ENCODE measurements around the gene CDKN1A.
A peak's percentile ranks its signal among the peaks of the same experiment; 100 is the strongest.

The CDKN1A gene

DNA sequence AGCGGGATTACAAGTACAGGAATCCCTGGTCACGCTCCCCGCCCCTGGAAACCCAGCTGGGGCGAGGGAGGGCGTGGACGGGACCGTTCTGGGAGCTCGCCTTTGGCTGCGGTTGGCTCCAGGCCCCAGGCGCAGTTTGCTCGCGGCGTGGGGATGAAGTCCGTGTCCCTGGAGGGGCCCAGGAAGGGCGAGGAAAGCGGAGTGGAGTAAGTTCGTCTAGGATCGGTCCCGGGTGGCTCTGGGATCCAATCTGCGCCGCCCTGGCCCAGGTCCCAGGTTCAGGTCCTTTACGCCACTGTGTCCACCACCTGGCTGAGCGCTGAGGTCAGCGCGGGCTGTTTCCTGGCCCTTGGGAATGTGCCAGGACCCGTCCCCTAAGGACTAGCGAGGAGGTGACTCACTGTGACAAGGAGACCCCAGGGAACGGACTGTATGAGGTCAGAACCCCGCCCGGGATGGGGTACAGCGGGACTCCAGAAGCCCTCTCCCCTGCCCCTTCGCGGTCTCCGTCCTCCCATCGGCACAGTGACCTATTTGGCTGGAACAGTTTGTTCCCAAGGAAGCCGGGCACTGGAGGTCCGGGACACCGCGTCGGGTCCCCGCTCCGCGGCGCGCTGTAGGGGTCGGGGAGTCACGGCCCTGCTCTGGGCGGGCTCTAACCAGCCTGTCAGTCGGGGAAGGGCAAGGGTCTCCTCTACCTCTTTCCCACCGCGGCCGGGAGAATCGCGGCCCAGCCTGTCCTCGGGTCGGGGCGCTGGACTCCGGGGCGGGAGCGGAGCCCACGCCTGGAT is 724 bp downstream of the CDKN1A start (continued):
- TF ChIP-seq ZNF529 (tag by site-specific recombination; IDR thresholded peaks at IDR 0.05; ENCODE audit: insufficient replicate concordance), result no peak
- no peak for TF ChIP-seq ZNF660 (tag by site-specific recombination; IDR thresholded peaks at IDR 0.05)
- TF ChIP-seq ZNF391 (tag by site-specific recombination; IDR thresholded peaks at IDR 0.05; ENCODE audit: borderline replicate concordance, low read depth), result peak; percentile 55; the same call in 1 of the 2 replicates
- TF ChIP-seq MEIS1 (CRISPR knock-in tag; IDR thresholded peaks at IDR 0.05; ENCODE audit: borderline replicate concordance), result no peak
- peak; percentile 21; the same call in 1 of the 2 replicates for TF ChIP-seq ZFP37 (tag by site-specific recombination; IDR thresholded peaks at IDR 0.05)
- TF ChIP-seq IKZF3 (tag by site-specific recombination; IDR thresholded peaks at IDR 0.05), result peak; percentile 80
- TF ChIP-seq ZNF184 (tag by site-specific recombination; IDR thresholded peaks at IDR 0.05), result no peak
- TF ChIP-seq, protein P1, sequence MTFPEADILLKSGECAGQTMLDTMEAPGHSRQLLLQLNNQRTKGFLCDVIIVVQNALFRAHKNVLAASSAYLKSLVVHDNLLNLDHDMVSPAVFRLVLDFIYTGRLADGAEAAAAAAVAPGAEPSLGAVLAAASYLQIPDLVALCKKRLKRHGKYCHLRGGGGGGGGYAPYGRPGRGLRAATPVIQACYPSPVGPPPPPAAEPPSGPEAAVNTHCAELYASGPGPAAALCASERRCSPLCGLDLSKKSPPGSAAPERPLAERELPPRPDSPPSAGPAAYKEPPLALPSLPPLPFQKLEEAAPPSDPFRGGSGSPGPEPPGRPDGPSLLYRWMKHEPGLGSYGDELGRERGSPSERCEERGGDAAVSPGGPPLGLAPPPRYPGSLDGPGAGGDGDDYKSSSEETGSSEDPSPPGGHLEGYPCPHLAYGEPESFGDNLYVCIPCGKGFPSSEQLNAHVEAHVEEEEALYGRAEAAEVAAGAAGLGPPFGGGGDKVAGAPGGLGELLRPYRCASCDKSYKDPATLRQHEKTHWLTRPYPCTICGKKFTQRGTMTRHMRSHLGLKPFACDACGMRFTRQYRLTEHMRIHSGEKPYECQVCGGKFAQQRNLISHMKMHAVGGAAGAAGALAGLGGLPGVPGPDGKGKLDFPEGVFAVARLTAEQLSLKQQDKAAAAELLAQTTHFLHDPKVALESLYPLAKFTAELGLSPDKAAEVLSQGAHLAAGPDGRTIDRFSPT (tag by site-specific recombination; IDR thresholded peaks at IDR 0.05), result peak; percentile 73
- no peak for TF ChIP-seq ZNF138 (tag by site-specific recombination; IDR thresholded peaks at IDR 0.05; ENCODE audit: borderline replicate concordance)
- no peak for TF ChIP-seq ZNF426 (tag by site-specific recombination; IDR thresholded peaks at IDR 0.05)
- no peak for TF ChIP-seq TRIM28 (IDR thresholded peaks at IDR 0.05; ENCODE audit: borderline replicate concordance, low read length)
- no peak; the same call in 1 of the 2 replicates for TF ChIP-seq ZNF394 (tag by site-specific recombination; IDR thresholded peaks at IDR 0.05; ENCODE audit: borderline replicate concordance)
- TF ChIP-seq ZNF830 (tag by site-specific recombination; IDR thresholded peaks at IDR 0.05; ENCODE audit: low read depth), result no peak
- TF ChIP-seq RBAK (tag by site-specific recombination; IDR thresholded peaks at IDR 0.05), result no peak
- TF ChIP-seq KLF1 (tag by site-specific recombination; IDR thresholded peaks at IDR 0.05), result peak; percentile 45; the same call in 1 of the 2 replicates
- no peak for TF ChIP-seq ZNF521 (tag by site-specific recombination; IDR thresholded peaks at IDR 0.05)
- TF ChIP-seq ZNF292 (tag by site-specific recombination; IDR thresholded peaks at IDR 0.05; ENCODE audit: borderline replicate concordance, low read depth), result no peak
- TF ChIP-seq ZNF707 (tag by site-specific recombination; IDR thresholded peaks at IDR 0.05), result no peak
- TF ChIP-seq ZBTB21 (tag by site-specific recombination; IDR thresholded peaks at IDR 0.05), result peak; percentile 81
- peak; percentile 55 for TF ChIP-seq PATZ1 (tag by site-specific recombination; IDR thresholded peaks at IDR 0.05)
- no peak for TF ChIP-seq ZNF148 (tag by site-specific recombination; IDR thresholded peaks at IDR 0.05; ENCODE audit: borderline replicate concordance)
- TF ChIP-seq, protein P2, sequence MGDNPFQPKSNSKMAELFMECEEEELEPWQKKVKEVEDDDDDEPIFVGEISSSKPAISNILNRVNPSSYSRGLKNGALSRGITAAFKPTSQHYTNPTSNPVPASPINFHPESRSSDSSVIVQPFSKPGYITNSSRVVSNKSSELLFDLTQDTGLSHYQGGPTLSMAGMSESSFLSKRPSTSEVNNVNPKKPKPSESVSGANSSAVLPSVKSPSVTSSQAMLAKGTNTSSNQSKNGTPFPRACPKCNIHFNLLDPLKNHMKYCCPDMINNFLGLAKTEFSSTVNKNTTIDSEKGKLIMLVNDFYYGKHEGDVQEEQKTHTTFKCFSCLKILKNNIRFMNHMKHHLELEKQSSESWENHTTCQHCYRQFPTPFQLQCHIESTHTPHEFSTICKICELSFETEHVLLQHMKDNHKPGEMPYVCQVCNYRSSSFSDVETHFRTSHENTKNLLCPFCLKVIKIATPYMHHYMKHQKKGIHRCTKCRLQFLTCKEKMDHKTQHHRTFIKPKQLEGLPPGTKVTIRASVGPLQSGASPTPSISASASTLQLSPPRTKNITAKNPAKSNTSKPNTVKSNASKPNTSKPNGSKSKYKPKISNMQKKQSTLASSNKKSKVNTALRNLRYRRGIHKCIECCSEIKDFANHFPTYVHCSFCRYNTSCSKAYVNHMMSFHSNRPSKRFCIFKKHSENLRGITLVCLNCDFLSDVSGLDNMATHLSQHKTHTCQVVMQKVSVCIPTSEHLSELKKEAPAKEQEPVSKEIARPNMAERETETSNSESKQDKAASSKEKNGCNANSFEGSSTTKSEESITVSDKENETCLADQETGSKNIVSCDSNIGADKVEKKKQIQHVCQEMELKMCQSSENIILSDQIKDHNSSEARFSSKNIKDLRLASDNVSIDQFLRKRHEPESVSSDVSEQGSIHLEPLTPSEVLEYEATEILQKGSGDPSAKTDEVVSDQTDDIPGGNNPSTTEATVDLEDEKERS (tag by site-specific recombination; IDR thresholded peaks at IDR 0.05), result no peak
- TF ChIP-seq ZNF174 (tag by site-specific recombination; IDR thresholded peaks at IDR 0.05), result no peak
- TF ChIP-seq ZFP3 (tag by site-specific recombination; IDR thresholded peaks at IDR 0.05; ENCODE audit: low read depth), result no peak
- TF ChIP-seq ZNF747 (tag by site-specific recombination; IDR thresholded peaks at IDR 0.05), result no peak
- no peak for TF ChIP-seq ZNF146 (tag by site-specific recombination; IDR thresholded peaks at IDR 0.05)
- no peak for TF ChIP-seq ZNF837 (tag by site-specific recombination; IDR thresholded peaks at IDR 0.05)
- no peak for TF ChIP-seq ZNF366 (tag by site-specific recombination; conservative IDR thresholded peaks at IDR 0.05)
- no peak for TF ChIP-seq SCRT2 (tag by site-specific recombination; IDR thresholded peaks at IDR 0.05)
- TF ChIP-seq ZNF2 (tag by site-specific recombination; IDR thresholded peaks at IDR 0.05), result no peak
- TF ChIP-seq HOXD13 (CRISPR knock-in tag; IDR thresholded peaks at IDR 0.05; ENCODE audit: borderline replicate concordance), result no peak
